Osteocyte (in vitro differentiated cells): ENCODE measurements around the gene TCEAL2. TPM values are rescaled to one million over a fixed set of nuclear protein-coding genes. Genes with fewer than 3 reads are reported as not detected.

Experiments used
- DNase-seq: peaks from one replicate; pipeline ENCODE4 v3.0.0; 2021; ENCODE audit warnings: mixed read lengths; ENCODE audit not compliant: unreplicated experiment; ENCODE audit errors: extremely low spot score
- H3K27ac Mint-ChIP-seq: one replicate; pipeline ENCODE4 v1.8.0; 2021; ENCODE audit warnings: mild to moderate bottlenecking, mixed read lengths; ENCODE audit not compliant: unreplicated experiment
- H3K27me3 Mint-ChIP-seq: one replicate; pipeline ENCODE4 v1.8.0; 2021; ENCODE audit warnings: mixed read lengths; ENCODE audit not compliant: unreplicated experiment
- H3K36me3 Mint-ChIP-seq: one replicate; pipeline ENCODE4 v1.8.0; 2021; ENCODE audit warnings: mixed read lengths; ENCODE audit not compliant: unreplicated experiment
- H3K4me1 Mint-ChIP-seq: one replicate; pipeline ENCODE4 v1.8.0; 2021; ENCODE audit warnings: mixed read lengths; ENCODE audit not compliant: unreplicated experiment
- H3K4me3 Mint-ChIP-seq: one replicate; pipeline ENCODE4 v1.8.0; 2021; ENCODE audit warnings: mild to moderate bottlenecking, moderate library complexity, mixed read lengths; ENCODE audit not compliant: unreplicated experiment
- H3K9me3 Mint-ChIP-seq: one replicate; pipeline ENCODE4 v1.8.0; 2021; ENCODE audit warnings: mixed read lengths; ENCODE audit not compliant: unreplicated experiment
- CTCF ChIP-seq: fragments of 200-600 bp; sonication (generic); IDR thresholded peaks from 2 replicates; pipeline ENCODE4 v1.5.0; 2021; ENCODE audit warnings: antibody characterized with exemption, mild to moderate bottlenecking, moderate library complexity
- total RNA-seq: library from RNA; stranded (reverse); gene quantifications from 2 replicates; pipeline ENCODE4 v1.2.1, GENCODE V29; 2021

Gene TCEAL2
- total RNA-seq, 1 donor from 2014 or later: not detected

GRCh38 chrX:102154218-102154860 lies 28.9 kb downstream of the TCEAL2 start:
- no peak overlapping the region for H3K27ac Mint-ChIP-seq
- DNase-seq: no peak
- TF ChIP-seq CTCF: no peak
- no peak overlapping the region for H3K4me3 Mint-ChIP-seq
- H3K36me3 Mint-ChIP-seq: no peaks in the 10 kb centered on the region
- H3K9me3 Mint-ChIP-seq: peaks cover 10% of the 10 kb centered on the region
- H3K27me3 Mint-ChIP-seq: no peaks in the 10 kb centered on the region
- no peaks in the 10 kb centered on the region for H3K4me1 Mint-ChIP-seq

GRCh38 chrX:102154900-102155805 lies 29.7 kb downstream of the TCEAL2 start:
- H3K36me3 Mint-ChIP-seq: no peaks in the 10 kb centered on the region
- peaks cover 14% of the 10 kb centered on the region for H3K9me3 Mint-ChIP-seq
- H3K27ac Mint-ChIP-seq: no peak overlapping the region
- DNase-seq: no peak
- H3K4me1 Mint-ChIP-seq: no peaks in the 10 kb centered on the region
- no peak for TF ChIP-seq CTCF
- no peak overlapping the region for H3K4me3 Mint-ChIP-seq
- no peaks in the 10 kb centered on the region for H3K27me3 Mint-ChIP-seq

GRCh38 chrX:102155806-102156179 lies 30.3 kb downstream of the TCEAL2 start, which contains the start of gene BEX5:
BEX5 (minus strand) TSS chrX:102155977; CDS start chrX:102154265, 1,712 bp downstream.
- H3K4me1 Mint-ChIP-seq: no peaks in the 10 kb centered on the region
- TF ChIP-seq CTCF: no peak
- H3K9me3 Mint-ChIP-seq: peaks cover 15% of the 10 kb centered on the region
- H3K36me3 Mint-ChIP-seq: no peaks in the 10 kb centered on the region
- H3K27me3 Mint-ChIP-seq: no peaks in the 10 kb centered on the region
- no peak for DNase-seq
- H3K27ac Mint-ChIP-seq: no peak within 1 kb of the TSS
- H3K4me3 Mint-ChIP-seq: no peak within 1 kb of the TSS

Other genes starting within 250 kb of the TCEAL2 start
- 4.6 and 4.9 TPM in 2 replicates for gene ZMAT1, start 193.7 kb upstream of the TCEAL2 start, total RNA-seq
- not detected in 2 replicates for gene TCEAL6, start 16.8 kb downstream of the TCEAL2 start, total RNA-seq
- gene BEX5, start 30.3 kb downstream of the TCEAL2 start, total RNA-seq: not detected in 2 replicates
- not detected in 2 replicates for gene TCP11X1, start 89.6 kb downstream of the TCEAL2 start, total RNA-seq
- gene NXF2, start 121.5 kb downstream of the TCEAL2 start, total RNA-seq: not detected in 2 replicates